ENCODE results near the gene GRIK4. TPM values are rescaled to one million over a fixed set of nuclear protein-coding genes. Genes with fewer than 3 reads are reported as not detected.
A peak's percentile ranks its signal among the peaks of the same experiment; 100 is the strongest.

The GRIK4 gene
- total RNA-seq, 6 experiments from 2014 or later: 0.07 to 0.11 TPM; not detected in 4

DNA sequence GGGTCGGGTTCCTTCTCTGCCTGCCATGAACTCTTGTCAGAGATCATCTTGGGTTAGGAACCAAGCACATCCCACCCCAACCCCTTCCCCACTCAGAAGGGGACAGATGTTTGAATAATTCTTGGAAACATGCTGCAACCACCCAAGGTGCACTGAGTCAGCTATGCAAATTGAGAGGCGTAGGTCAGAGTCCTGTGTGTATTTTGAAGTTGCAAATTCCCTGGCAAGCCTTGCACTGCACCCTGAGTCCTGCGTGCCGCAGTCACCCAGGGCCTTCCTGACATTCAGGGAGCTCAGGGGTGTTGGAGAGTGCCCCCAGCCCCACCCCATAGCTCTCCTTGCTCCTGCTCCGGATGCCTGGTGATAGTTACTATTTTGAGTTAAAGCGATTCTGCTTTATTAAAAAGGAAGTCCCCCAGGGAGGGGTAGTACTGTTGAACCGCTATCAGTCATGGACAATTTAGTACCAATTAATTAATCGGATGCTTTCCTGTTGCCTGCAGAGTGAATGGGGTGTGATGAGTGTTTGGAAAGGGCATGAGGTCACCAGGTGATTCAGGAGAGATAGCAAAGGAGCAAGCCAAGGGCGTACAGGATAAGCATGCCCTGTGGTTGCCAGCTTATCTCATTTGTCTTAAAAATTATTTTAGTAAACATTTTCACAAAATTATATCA, 123.7 kb downstream of the GRIK4 start:
- Histone ChIP-seq H3K4me3 (no peak overlapping the region), H3K9me3 (no peaks in the 10 kb centered on the region), H3K4me1 (no peaks in the 10 kb centered on the region), H3K36me3 (no peaks in the 10 kb centered on the region), H3K27me3 (no peaks in the 10 kb centered on the region), H3K27ac (no peak overlapping the region)
- TF ChIP-seq POLR2A (IDR thresholded peaks at IDR 0.05): no peak
- TF ChIP-seq, protein P1, sequence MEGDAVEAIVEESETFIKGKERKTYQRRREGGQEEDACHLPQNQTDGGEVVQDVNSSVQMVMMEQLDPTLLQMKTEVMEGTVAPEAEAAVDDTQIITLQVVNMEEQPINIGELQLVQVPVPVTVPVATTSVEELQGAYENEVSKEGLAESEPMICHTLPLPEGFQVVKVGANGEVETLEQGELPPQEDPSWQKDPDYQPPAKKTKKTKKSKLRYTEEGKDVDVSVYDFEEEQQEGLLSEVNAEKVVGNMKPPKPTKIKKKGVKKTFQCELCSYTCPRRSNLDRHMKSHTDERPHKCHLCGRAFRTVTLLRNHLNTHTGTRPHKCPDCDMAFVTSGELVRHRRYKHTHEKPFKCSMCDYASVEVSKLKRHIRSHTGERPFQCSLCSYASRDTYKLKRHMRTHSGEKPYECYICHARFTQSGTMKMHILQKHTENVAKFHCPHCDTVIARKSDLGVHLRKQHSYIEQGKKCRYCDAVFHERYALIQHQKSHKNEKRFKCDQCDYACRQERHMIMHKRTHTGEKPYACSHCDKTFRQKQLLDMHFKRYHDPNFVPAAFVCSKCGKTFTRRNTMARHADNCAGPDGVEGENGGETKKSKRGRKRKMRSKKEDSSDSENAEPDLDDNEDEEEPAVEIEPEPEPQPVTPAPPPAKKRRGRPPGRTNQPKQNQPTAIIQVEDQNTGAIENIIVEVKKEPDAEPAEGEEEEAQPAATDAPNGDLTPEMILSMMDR (IDR thresholded peaks at IDR 0.05): no peak
- WGBS (ENCODE audit: insufficient coverage, low coverage, low lambda C conversion rate, missing lambda C conversion rate): 40% methylated on average over 6 of the region's 9 CpGs
- DNase-seq: no peak
- peak in 1 of 4 donors; percentile 45 for ATAC-seq
- intact Hi-C loops (cut with DNase I): no loop called here

GRCh38 chr11:120637131-120637530, 125.6 kb downstream of the GRIK4 start:
- no peak for DNase-seq
- ATAC-seq: no peak
- WGBS (ENCODE audit: insufficient coverage, low coverage, low lambda C conversion rate, missing lambda C conversion rate): 54% methylated on average over 4 of the region's 6 CpGs
- no peak overlapping the region for H3K4me3 ChIP-seq
- no peak overlapping the region for H3K27ac ChIP-seq
- H3K36me3 ChIP-seq: no peaks in the 10 kb centered on the region
- H3K9me3 ChIP-seq: no peaks in the 10 kb centered on the region
- no peaks in the 10 kb centered on the region for H3K4me1 ChIP-seq
- intact Hi-C loops (cut with DNase I): no loop called here
- no peaks in the 10 kb centered on the region for H3K27me3 ChIP-seq
- TF ChIP-seq, protein P1 (IDR thresholded peaks at IDR 0.05): no peak
- TF ChIP-seq POLR2A (IDR thresholded peaks at IDR 0.05): no peak

DNA sequence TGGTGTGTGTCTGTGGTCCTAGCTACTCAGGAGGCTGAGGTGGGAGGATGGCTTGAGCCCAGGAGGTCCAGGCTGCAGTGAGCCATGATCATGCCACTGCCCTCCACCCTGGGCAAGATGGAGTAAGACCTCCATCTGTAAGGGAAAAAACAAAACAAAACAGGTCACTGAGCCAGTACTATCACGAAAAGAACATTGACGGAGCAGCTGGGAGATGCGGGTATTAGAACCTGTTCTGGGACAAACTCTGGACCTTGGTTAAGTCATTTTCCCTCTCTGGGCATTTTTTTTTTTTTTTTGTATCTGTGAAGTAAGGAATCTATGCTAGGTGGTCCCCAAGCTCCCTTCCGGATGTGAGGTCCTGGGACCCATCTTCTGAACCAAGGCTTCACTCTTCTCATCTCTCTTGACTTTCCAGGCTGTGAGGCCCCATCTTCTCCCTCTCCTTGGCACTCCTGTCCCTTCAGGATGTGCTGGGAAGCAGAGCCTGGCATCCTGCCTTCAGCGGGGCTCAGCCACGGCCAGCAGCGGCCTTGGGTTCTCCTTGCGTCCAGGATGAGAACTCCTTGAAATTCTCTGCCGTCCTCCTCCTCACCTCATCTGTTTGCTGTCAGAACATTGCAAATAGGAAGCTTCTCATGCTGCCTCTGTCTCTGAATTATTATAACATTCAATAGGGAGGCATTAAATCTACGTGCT, 130.8 kb downstream of the GRIK4 start:
- H3K27me3 ChIP-seq: no peaks in the 10 kb centered on the region
- intact Hi-C loops (cut with DNase I): no loop called here
- no peak for DNase-seq
- H3K4me3 ChIP-seq: no peak overlapping the region
- TF ChIP-seq, protein P1 (IDR thresholded peaks at IDR 0.05): no peak
- no peak for TF ChIP-seq POLR2A (IDR thresholded peaks at IDR 0.05)
- ATAC-seq: no peak
- no peaks in the 10 kb centered on the region for H3K36me3 ChIP-seq
- no peaks in the 10 kb centered on the region for H3K9me3 ChIP-seq
- 67% methylated on average over 10 of the region's 10 CpGs for WGBS (ENCODE audit: insufficient coverage, low coverage, low lambda C conversion rate, missing lambda C conversion rate)
- H3K27ac ChIP-seq: no peak overlapping the region
- no peaks in the 10 kb centered on the region for H3K4me1 ChIP-seq

DNA sequence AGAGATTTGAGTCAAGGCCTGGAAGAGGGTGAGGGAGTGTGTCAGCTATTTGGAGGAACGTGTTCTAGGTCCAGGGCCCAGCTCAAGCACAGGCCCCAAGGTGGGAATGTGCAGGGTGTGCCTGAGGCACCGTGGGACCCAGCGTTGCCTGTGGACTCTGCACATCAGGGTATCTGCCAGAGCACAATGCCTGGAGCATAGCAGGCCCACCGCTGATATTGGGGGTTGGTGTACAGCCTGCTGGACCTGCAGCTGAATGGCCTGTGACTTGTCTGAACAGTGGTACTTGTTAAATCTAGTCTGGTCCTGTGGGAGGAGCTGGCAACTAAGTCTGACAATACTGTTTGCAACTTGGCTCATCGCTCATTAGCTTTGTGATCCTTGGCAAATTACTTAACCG, 131.7 kb downstream of the GRIK4 start:
- Histone ChIP-seq H3K27ac (no peak overlapping the region), H3K27me3 (no peaks in the 10 kb centered on the region), H3K4me3 (no peak overlapping the region), H3K4me1 (no peaks in the 10 kb centered on the region), H3K9me3 (no peaks in the 10 kb centered on the region), H3K36me3 (no peaks in the 10 kb centered on the region)
- TF ChIP-seq, protein P1 (IDR thresholded peaks at IDR 0.05): no peak
- TF ChIP-seq POLR2A (IDR thresholded peaks at IDR 0.05): no peak
- 82% methylated on average over 3 of the region's 6 CpGs for WGBS (ENCODE audit: insufficient coverage, low coverage, low lambda C conversion rate, missing lambda C conversion rate)
- ATAC-seq: no peak
- DNase-seq: no peak
- intact Hi-C loops (cut with DNase I): no loop called here
